HepG2 (cell line): ENCODE measurements around the gene PRDX2.

Experiments
- BCLAF1 ChIP-seq: fragments of 450-650 bp; IDR thresholded peaks from 2 replicates; pipeline ENCODE4 v1.6.1; 2017; ENCODE audit warnings: mild to moderate bottlenecking
- FOXM1 ChIP-seq: sonication (generic); formaldehyde crosslinking; IDR thresholded peaks from 2 replicates; pipeline ENCODE4 v1.5.0; 2020; ENCODE audit warnings: missing genetic modification reagents
- TOE1 ChIP-seq: sonication (generic); formaldehyde crosslinking; IDR thresholded peaks from 2 replicates; pipeline ENCODE4 v1.4.0; 2020; ENCODE audit warnings: mild to moderate bottlenecking, missing genetic modification reagents
- TF ChIP-seq, protein P1 (sequence below): sonication (generic); formaldehyde crosslinking; IDR thresholded peaks from 2 replicates; pipeline ENCODE4 v1.5.0; 2020; ENCODE audit warnings: mild to moderate bottlenecking, missing genetic modification reagents, moderate library complexity

DNA sequence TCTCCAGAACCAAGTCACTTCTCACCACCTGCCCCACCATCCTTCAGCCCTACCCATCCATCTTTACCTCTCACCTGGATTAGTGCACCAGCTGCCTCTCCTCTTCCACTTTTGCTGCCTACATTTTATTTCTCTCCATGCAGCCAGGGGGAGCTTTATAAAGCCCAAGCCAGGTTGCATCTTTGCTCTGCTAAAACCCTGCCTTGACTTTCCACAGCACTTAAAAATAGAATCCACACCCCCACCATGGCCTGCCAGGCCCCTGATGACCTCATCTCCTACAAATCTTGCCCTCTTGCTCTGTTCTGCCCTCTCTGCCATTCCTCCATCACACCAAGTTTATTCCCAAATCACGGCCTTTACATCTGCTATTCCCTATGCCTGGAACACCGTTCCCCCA is 28.0 kb downstream of the PRDX2 start:
- TF ChIP-seq BCLAF1 (no peak), TOE1 (no peak), FOXM1 (CRISPR knock-in tag) (no peak)
- TF ChIP-seq, protein P1, sequence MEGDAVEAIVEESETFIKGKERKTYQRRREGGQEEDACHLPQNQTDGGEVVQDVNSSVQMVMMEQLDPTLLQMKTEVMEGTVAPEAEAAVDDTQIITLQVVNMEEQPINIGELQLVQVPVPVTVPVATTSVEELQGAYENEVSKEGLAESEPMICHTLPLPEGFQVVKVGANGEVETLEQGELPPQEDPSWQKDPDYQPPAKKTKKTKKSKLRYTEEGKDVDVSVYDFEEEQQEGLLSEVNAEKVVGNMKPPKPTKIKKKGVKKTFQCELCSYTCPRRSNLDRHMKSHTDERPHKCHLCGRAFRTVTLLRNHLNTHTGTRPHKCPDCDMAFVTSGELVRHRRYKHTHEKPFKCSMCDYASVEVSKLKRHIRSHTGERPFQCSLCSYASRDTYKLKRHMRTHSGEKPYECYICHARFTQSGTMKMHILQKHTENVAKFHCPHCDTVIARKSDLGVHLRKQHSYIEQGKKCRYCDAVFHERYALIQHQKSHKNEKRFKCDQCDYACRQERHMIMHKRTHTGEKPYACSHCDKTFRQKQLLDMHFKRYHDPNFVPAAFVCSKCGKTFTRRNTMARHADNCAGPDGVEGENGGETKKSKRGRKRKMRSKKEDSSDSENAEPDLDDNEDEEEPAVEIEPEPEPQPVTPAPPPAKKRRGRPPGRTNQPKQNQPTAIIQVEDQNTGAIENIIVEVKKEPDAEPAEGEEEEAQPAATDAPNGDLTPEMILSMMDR (CRISPR knock-in tag), result peak; percentile 30; the same call in 1 of the 2 replicates
